ENCODE measurements around the gene CDC5L. TPM values are rescaled to one million over a fixed set of nuclear protein-coding genes. Genes with fewer than 3 reads are reported as not detected.

CDC5L gene
- total RNA-seq, 2 experiments from 2014 or later, result 26.9 to 27.7 TPM

GRCh38 chr6:44356487-44356886 is 31.0 kb upstream of the CDC5L start:
- Mint-ChIP-seq H3K9me3 (no peaks in the 10 kb centered on the region), H3K27me3 (peaks cover 10% of the 10 kb centered on the region), H3K27ac (no peak overlapping the region), H3K4me1 (no peaks in the 10 kb centered on the region), H3K4me3 (no peak overlapping the region), H3K36me3 (no peaks in the 10 kb centered on the region)
- DNase-seq, result no peak

GRCh38 chr6:44359973-44360372 is 27.5 kb upstream of the CDC5L start:
- Mint-ChIP-seq H3K4me1 (no peaks in the 10 kb centered on the region), H3K9me3 (no peaks in the 10 kb centered on the region), H3K36me3 (no peaks in the 10 kb centered on the region), H3K27me3 (peaks cover 10% of the 10 kb centered on the region), H3K4me3 (no peak overlapping the region), H3K27ac (no peak overlapping the region)
- DNase-seq, result no peak

- no peaks in the 10 kb centered on the region for H3K36me3 Mint-ChIP-seq
- peaks cover 13% of the 10 kb centered on the region for H3K27me3 Mint-ChIP-seq
- no peak for DNase-seq
- no peaks in the 10 kb centered on the region for H3K4me1 Mint-ChIP-seq
- no peaks in the 10 kb centered on the region for H3K9me3 Mint-ChIP-seq
- no peak overlapping the region for H3K4me3 Mint-ChIP-seq
- no peak overlapping the region for H3K27ac Mint-ChIP-seq
These were observed 25.6 kb upstream of the CDC5L start for GRCh38 chr6:44361947-44362346.

GRCh38 chr6:44363377-44363926 is 24.1 kb upstream of the CDC5L start:
- DNase-seq, result no peak
- Mint-ChIP-seq H3K4me3 (no peak overlapping the region), H3K9me3 (no peaks in the 10 kb centered on the region), H3K4me1 (no peaks in the 10 kb centered on the region), H3K27ac (no peak overlapping the region), H3K36me3 (no peaks in the 10 kb centered on the region), H3K27me3 (peaks cover 18% of the 10 kb centered on the region)

GRCh38 chr6:44366781-44367180 is 20.7 kb upstream of the CDC5L start:
- no peak overlapping the region for H3K27ac Mint-ChIP-seq

GRCh38 chr6:44367681-44368080 is 19.8 kb upstream of the CDC5L start:
- DNase-seq, result no peak
- peaks cover 27% of the 10 kb centered on the region for H3K27me3 Mint-ChIP-seq
- no peak overlapping the region for H3K27ac Mint-ChIP-seq
- no peaks in the 10 kb centered on the region for H3K9me3 Mint-ChIP-seq
- no peaks in the 10 kb centered on the region for H3K36me3 Mint-ChIP-seq
- H3K4me3 Mint-ChIP-seq, result no peak overlapping the region
- no peaks in the 10 kb centered on the region for H3K4me1 Mint-ChIP-seq

More at GRCh38 chr6:44366781-44367180, 20.7 kb upstream of the CDC5L start:
- Mint-ChIP-seq H3K36me3 (no peaks in the 10 kb centered on the region), H3K9me3 (no peaks in the 10 kb centered on the region), H3K4me3 (no peak overlapping the region), H3K27me3 (peaks cover 25% of the 10 kb centered on the region), H3K4me1 (no peaks in the 10 kb centered on the region)
- no peak for DNase-seq

- H3K36me3 Mint-ChIP-seq, result no peaks in the 10 kb centered on the region
- H3K27me3 Mint-ChIP-seq, result peaks cover 26% of the 10 kb centered on the region
- DNase-seq, result no peak
- no peaks in the 10 kb centered on the region for H3K9me3 Mint-ChIP-seq
- no peak overlapping the region for H3K4me3 Mint-ChIP-seq
- H3K4me1 Mint-ChIP-seq, result no peaks in the 10 kb centered on the region
- no peak overlapping the region for H3K27ac Mint-ChIP-seq
These were observed 14.5 kb upstream of the CDC5L start for GRCh38 chr6:44373051-44373450.

GRCh38 chr6:44373787-44374186 is 13.7 kb upstream of the CDC5L start:
- Mint-ChIP-seq H3K4me3 (no peak overlapping the region), H3K27me3 (peaks cover 18% of the 10 kb centered on the region), H3K9me3 (no peaks in the 10 kb centered on the region), H3K4me1 (no peaks in the 10 kb centered on the region), H3K36me3 (no peaks in the 10 kb centered on the region), H3K27ac (no peak overlapping the region)
- no peak for DNase-seq

GRCh38 chr6:44375071-44375470 is 12.4 kb upstream of the CDC5L start:
- H3K4me1 Mint-ChIP-seq, result no peaks in the 10 kb centered on the region
- H3K27me3 Mint-ChIP-seq, result peaks cover 13% of the 10 kb centered on the region
- DNase-seq, result no peak
- no peaks in the 10 kb centered on the region for H3K36me3 Mint-ChIP-seq
- no peak overlapping the region for H3K4me3 Mint-ChIP-seq
- no peaks in the 10 kb centered on the region for H3K9me3 Mint-ChIP-seq
- no peak overlapping the region for H3K27ac Mint-ChIP-seq

GRCh38 chr6:44377484-44377883 is 10.0 kb upstream of the CDC5L start:
- peaks cover 12% of the 10 kb centered on the region for H3K27me3 Mint-ChIP-seq
- no peaks in the 10 kb centered on the region for H3K4me1 Mint-ChIP-seq
- H3K9me3 Mint-ChIP-seq, result no peaks in the 10 kb centered on the region
- no peak for DNase-seq
- no peak overlapping the region for H3K4me3 Mint-ChIP-seq
- H3K27ac Mint-ChIP-seq, result no peak overlapping the region
- H3K36me3 Mint-ChIP-seq, result no peaks in the 10 kb centered on the region

- no peak overlapping the region for H3K27ac Mint-ChIP-seq
- no peaks in the 10 kb centered on the region for H3K4me1 Mint-ChIP-seq
- no peaks in the 10 kb centered on the region for H3K9me3 Mint-ChIP-seq
- H3K27me3 Mint-ChIP-seq, result peaks cover 7% of the 10 kb centered on the region
- DNase-seq, result no peak
- H3K36me3 Mint-ChIP-seq, result no peaks in the 10 kb centered on the region
- no peak overlapping the region for H3K4me3 Mint-ChIP-seq
These were observed 9.5 kb upstream of the CDC5L start for GRCh38 chr6:44377971-44378370.

- Mint-ChIP-seq H3K27ac (no peak overlapping the region), H3K27me3 (no peaks in the 10 kb centered on the region)
These were observed 5.8 kb upstream of the CDC5L start for GRCh38 chr6:44381739-44382138.

GRCh38 chr6:44386364-44386928 is 1.1 kb upstream of the CDC5L start:
- H3K4me1 Mint-ChIP-seq, result peaks cover 29% of the 10 kb centered on the region
- H3K9me3 Mint-ChIP-seq, result no peaks in the 10 kb centered on the region
- peaks cover 24% of the 10 kb centered on the region for H3K36me3 Mint-ChIP-seq

More at GRCh38 chr6:44381739-44382138, 5.8 kb upstream of the CDC5L start:
- peaks cover 4% of the 10 kb centered on the region for H3K4me1 Mint-ChIP-seq
- no peak overlapping the region for H3K4me3 Mint-ChIP-seq
- DNase-seq, result no peak
- no peaks in the 10 kb centered on the region for H3K9me3 Mint-ChIP-seq
- H3K36me3 Mint-ChIP-seq, result no peaks in the 10 kb centered on the region

GRCh38 chr6:44386929-44387345 is 569 bp upstream of the CDC5L start:
- peak overlapping the region; percentile 99 for H3K27ac Mint-ChIP-seq
- peaks cover 33% of the 10 kb centered on the region for H3K4me1 Mint-ChIP-seq
- H3K27me3 Mint-ChIP-seq, result no peaks in the 10 kb centered on the region
- H3K4me3 Mint-ChIP-seq, result peak overlapping the region; percentile 95
- peaks cover 29% of the 10 kb centered on the region for H3K36me3 Mint-ChIP-seq
- H3K9me3 Mint-ChIP-seq, result no peaks in the 10 kb centered on the region
- no peak for DNase-seq

More at GRCh38 chr6:44386364-44386928, 1.1 kb upstream of the CDC5L start:
- DNase-seq, result no peak
- peak overlapping the region; percentile 99 for H3K27ac Mint-ChIP-seq
- H3K27me3 Mint-ChIP-seq, result no peaks in the 10 kb centered on the region
- H3K4me3 Mint-ChIP-seq, result peak overlapping the region; percentile 95

GRCh38 chr6:44388135-44388487 is 605 bp downstream of the CDC5L start:
- peaks cover 31% of the 10 kb centered on the region for H3K36me3 Mint-ChIP-seq
- H3K27ac Mint-ChIP-seq, result peak overlapping the region; percentile 99
- no peaks in the 10 kb centered on the region for H3K27me3 Mint-ChIP-seq
- peak overlapping the region; percentile 95 for H3K4me3 Mint-ChIP-seq
- H3K9me3 Mint-ChIP-seq, result no peaks in the 10 kb centered on the region
- DNase-seq, result no peak
- peaks cover 35% of the 10 kb centered on the region for H3K4me1 Mint-ChIP-seq

- no peak for DNase-seq
- Mint-ChIP-seq H3K4me1 (peaks cover 36% of the 10 kb centered on the region), H3K4me3 (peak overlapping the region; percentile 95), H3K27ac (peak overlapping the region; percentile 99), H3K36me3 (peaks cover 35% of the 10 kb centered on the region), H3K27me3 (no peaks in the 10 kb centered on the region), H3K9me3 (no peaks in the 10 kb centered on the region)
These were observed 1.4 kb downstream of the CDC5L start for GRCh38 chr6:44388887-44389286.
